Pancreas (tissue), 10 donors: ENCODE data around the gene WNK4. TPM values are rescaled to one million over a fixed set of nuclear protein-coding genes. Genes with fewer than 3 reads are reported as not detected.
"Not testable (repeated sequence)": the region's sequence is repeated elsewhere in the genome, so short reads cannot be mapped to it uniquely, and the experiment has no call there.

ENCODE experiments used
- ATAC-seq, 4 donors: fragments of 200-7000 bp; cut with Tn5 transposase; one replicate each; pipeline versions ENCODE4 v1.8.0 to v1.9.1; 2020; ENCODE audit warnings: mild to moderate bottlenecking in 4 of 4, moderate library complexity in 4 of 4
- DNase-seq, 6 donors: peaks; one replicate each; pipeline ENCODE4 v3.0.0-alpha.2; 2020
- FAIRE-seq: peaks from 2 replicates; lab custom pipeline; 2012; peaks lifted over from hg19 to GRCh38; lab: Jason Lieb, UNC
- H3K27ac ChIP-seq, 4 donors: fragments of 200-600 bp; sonication (generic); 1 replicate in 3 of 4; 2 replicates in 1 of 4; pipeline versions ENCODE4 v1.5.0 to v1.8.0; 2020
- H3K27me3 ChIP-seq, 4 donors: fragments of 200-600 bp; one replicate each; pipeline ENCODE4 v1.8.0; 2021
- H3K36me3 ChIP-seq, 3 donors: fragments of 200-600 bp; sonication (generic) in 1 of 3; one replicate each; pipeline versions ENCODE4 v1.5.0 to v1.8.0; 2020 to 2021
- H3K4me1 ChIP-seq, 3 donors: fragments of 200-600 bp; one replicate each; pipeline ENCODE4 v1.8.0; 2021
- H3K4me3 ChIP-seq, 4 donors: fragments of 200-600 bp; sonication (generic) in 2 of 4; one replicate each; pipeline versions ENCODE4 v1.5.0 to v1.8.0; 2020 to 2021
- H3K9me3 ChIP-seq, 4 donors: fragments of 200-600 bp; one replicate each; pipeline ENCODE4 v1.8.0; 2021
- WGBS, 2 donors: extraction: QIAGEN DNeasy Blood & Tissue Kit; methylation state at CpG; one replicate each; pipeline ENCODE4 v1.1.7; 2013; 5-methylcytosine and 5-hydroxymethylcytosine counted together
- intact Hi-C, 3 donors: fragments of 100-400 bp; cut with DNase I; formaldehyde crosslinking; loops; one replicate each; pipeline versions ENCODE4 v1.11.1 to v1.14.2; 2022
- polyA plus RNA-seq, 2 donors: library from polyadenylated mRNA; stranded (reverse); fragments of 200-250 nt; gene quantifications; one replicate each; pipeline ENCODE4 v1.2.3, GENCODE V29; 2013
- total RNA-seq, 6 donors: library from RNA; stranded (reverse); fragmentation: NEBNext Ultra II Directional in 4 of 6; extraction: Animal tissue kit (Norgen Biotek cat#: 25700) in 4 of 6; gene quantifications; one replicate each; pipeline versions ENCODE4 v1.2.1 to v1.2.4, GENCODE V29; 2021 to 2023
- TF ChIP-seq, protein P1 (sequence below), 4 donors: fragments of 200-600 bp; sonication (generic) in 3 of 4; IDR thresholded peaks; one replicate each; pipeline versions ENCODE4 v1.5.0 to v1.8.0; 2021; ENCODE audit warnings: antibody characterized with exemption in 4 of 4
- donor health status: healthy with polysubstance abuse.
- donor health status: DM: no; HTN: no; CAD: no; lungs with moderate emphysema.
- donor health status: DM: no; HTN: no; CAD: no.
- donor health status: control.
- donor health status: control.
- donor health status: Bipolar disorder and iron deficiency.
- donor health status: DM: yes; HTN: yes; CAD: no.
- donor health status: DM: no; HTN: no; CAD: no.
- donor health status: DM: no; HTN: no; CAD: no.
- donor health status: DM: yes; HTN: yes; CAD: no.

Gene WNK4
- total and polyA plus RNA-seq, 8 donors: 0.19 to 4.7 (median 0.53) TPM

DNA sequence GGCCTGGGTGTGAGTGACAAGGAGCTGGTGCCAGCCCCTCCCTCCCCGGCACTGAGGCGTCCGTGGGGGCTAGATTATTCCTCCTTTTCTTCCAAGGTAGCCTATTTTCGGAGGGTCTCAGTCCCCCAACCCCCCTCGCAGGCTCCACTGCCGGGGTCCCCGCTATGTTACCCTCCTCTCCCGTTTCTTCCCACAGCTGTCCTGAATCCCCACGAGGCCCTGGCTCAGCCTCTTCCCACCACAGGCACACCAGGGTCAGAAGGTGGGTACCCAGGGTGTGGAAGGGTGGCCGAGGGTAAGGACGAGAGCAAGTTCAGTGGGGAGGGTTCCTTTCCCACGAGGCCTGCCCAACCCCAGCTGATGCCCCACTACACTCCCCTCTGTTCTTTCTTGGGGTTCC is 18.8 kb upstream of the WNK4 start:
- intact Hi-C loops: loop anchor here in 1 of 3 donors (5.0 kb wide), 1 partner anchor 39 kb away; no protein-coding TSS in a partner anchor
- WGBS, 2 donors: 44 to 59% methylated on average over 12 of the region's 12 CpGs
- no peak for FAIRE-seq

DNA sequence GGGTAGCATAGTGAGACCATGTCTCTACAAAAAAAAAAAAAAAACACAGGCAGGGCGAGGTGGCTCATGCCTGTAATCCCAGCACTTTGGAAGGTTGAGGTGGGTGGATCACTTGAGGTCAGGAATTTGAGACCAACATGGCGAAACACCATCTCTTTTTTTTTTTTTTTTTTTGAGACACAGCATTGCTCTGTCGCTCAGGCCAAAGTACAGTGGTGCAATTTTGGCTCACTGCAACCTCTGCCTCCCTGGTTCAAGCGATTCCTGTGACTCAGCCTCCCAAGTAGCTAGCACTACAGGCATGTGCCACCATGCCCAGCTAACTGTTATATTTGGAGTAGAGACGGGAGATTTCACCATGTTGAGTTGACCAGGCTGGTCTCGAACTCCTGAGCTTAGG is 14.3 kb upstream of the WNK4 start:
- no peak overlapping the region for H3K4me3 ChIP-seq
- no peaks in the 10 kb centered on the region for H3K9me3 ChIP-seq
- no peak for ATAC-seq
- intact Hi-C loops: no loop called here
- H3K36me3 ChIP-seq: no peaks in the 10 kb centered on the region
- TF ChIP-seq, protein P1, sequence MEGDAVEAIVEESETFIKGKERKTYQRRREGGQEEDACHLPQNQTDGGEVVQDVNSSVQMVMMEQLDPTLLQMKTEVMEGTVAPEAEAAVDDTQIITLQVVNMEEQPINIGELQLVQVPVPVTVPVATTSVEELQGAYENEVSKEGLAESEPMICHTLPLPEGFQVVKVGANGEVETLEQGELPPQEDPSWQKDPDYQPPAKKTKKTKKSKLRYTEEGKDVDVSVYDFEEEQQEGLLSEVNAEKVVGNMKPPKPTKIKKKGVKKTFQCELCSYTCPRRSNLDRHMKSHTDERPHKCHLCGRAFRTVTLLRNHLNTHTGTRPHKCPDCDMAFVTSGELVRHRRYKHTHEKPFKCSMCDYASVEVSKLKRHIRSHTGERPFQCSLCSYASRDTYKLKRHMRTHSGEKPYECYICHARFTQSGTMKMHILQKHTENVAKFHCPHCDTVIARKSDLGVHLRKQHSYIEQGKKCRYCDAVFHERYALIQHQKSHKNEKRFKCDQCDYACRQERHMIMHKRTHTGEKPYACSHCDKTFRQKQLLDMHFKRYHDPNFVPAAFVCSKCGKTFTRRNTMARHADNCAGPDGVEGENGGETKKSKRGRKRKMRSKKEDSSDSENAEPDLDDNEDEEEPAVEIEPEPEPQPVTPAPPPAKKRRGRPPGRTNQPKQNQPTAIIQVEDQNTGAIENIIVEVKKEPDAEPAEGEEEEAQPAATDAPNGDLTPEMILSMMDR (IDR thresholded peaks at IDR 0.05): no peak
- DNase-seq: no peak
- no peaks in the 10 kb centered on the region for H3K27me3 ChIP-seq
- WGBS, 2 donors: 78 to 84% methylated on average over 5 to 6 of the region's 6 CpGs
- no peak for FAIRE-seq
- H3K4me1 ChIP-seq: no peaks in the 10 kb centered on the region
- no peak overlapping the region for H3K27ac ChIP-seq

More for the DNA sequence above, 18.8 kb upstream of the WNK4 start:
- Histone ChIP-seq H3K27ac (peak overlapping the region in 1 of 4 donors; percentile 12), H3K4me3 (peak overlapping the region in 3 of 4 donors; percentile 31 to 55 (median 46)), H3K36me3 (no peaks in the 10 kb centered on the region), H3K27me3 (no peaks in the 10 kb centered on the region), H3K9me3 (no peaks in the 10 kb centered on the region), H3K4me1 (no peaks in the 10 kb centered on the region)
- DNase-seq (no peak), ATAC-seq (no peak)
- TF ChIP-seq, protein P1 (IDR thresholded peaks at IDR 0.05): no peak

DNA sequence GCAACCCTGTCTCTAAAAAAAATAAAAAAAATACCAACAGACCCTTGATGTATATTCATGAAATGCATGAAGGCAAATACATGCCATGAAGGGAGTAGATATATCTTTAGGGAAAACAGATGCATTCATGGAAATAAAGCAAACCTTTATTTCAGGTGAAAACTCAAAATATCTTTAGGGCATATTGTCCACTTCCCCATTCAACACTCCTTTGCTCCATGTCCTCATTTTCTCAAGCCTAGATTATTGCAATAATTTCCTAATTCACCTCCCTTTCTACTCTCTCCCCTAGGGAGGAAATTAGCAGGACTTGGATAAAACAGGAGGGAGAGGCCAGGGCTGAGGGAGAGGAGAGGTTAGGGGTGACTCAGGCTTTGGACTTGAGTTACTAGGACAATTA is 12.9 kb upstream of the WNK4 start:
- intact Hi-C loops: no loop called here
- FAIRE-seq (no peak), ATAC-seq (no peak)

DNA sequence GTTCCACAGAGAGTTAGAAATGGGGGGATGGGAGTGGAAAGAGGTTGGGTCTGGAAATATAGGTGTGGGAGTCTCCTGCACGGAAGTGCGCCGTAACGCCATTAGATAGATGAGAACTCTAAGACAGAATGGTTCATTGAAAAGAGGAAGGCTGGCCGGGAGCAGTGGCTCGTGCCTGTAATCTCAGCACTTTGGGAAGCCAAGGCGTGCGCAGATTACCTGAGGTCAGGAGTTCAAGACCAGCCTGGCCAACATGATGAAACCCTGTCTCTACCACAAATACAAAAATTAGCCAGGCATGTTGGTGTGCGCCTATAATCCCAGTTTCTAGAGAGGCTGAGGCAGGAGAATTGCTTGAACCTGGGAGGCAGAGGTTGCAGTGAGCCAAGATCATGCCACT is 12.4 kb upstream of the WNK4 start:
- H3K4me3 ChIP-seq, intact Hi-C loops, H3K27ac ChIP-seq, H3K4me1 ChIP-seq, H3K27me3 ChIP-seq, FAIRE-seq, H3K9me3 ChIP-seq, H3K36me3 ChIP-seq, DNase-seq, ATAC-seq: not testable (repeated sequence)
- 60 to 65% methylated on average over 9 of the region's 9 CpGs for WGBS, 2 donors

More for the DNA sequence above, 12.9 kb upstream of the WNK4 start:
- Histone ChIP-seq H3K27me3 (no peaks in the 10 kb centered on the region), H3K9me3 (no peaks in the 10 kb centered on the region), H3K27ac (no peak overlapping the region), H3K4me1 (peaks cover 0 to 1% (median 0%) of the 10 kb centered on the region in 3 donors), H3K36me3 (no peaks in the 10 kb centered on the region), H3K4me3 (no peak overlapping the region)
- TF ChIP-seq, protein P1 (IDR thresholded peaks at IDR 0.05): no peak
- no peak for DNase-seq

DNA sequence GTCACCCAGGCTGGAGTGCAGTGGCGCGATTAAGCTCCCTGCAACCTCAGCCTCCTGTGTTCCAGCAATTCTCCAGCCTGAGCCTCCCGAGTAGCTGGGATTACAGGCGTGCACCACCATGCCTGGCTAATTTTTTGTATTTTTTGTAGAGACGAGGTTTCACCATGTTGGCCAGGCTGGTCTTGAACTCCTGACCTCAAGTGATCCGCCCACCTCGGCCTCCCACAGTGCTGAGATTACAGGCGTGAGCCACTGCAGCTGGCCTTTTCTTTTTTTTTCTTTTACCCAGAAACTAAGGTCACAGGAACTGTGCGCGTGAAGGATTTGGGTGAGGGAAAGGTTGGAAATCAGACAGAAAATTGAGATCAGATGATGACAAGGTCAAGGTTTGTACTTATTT is 10.4 kb upstream of the WNK4 start:
- WGBS, 2 donors: 50 to 52% methylated on average over 10 of the region's 10 CpGs
- H3K4me3 ChIP-seq, H3K36me3 ChIP-seq, H3K27me3 ChIP-seq, H3K9me3 ChIP-seq, intact Hi-C loops, H3K27ac ChIP-seq, FAIRE-seq, DNase-seq, ATAC-seq: not testable (repeated sequence)
- peaks cover 0 to 17% (median 0%) of the 10 kb centered on the region in 3 donors for H3K4me1 ChIP-seq

DNA sequence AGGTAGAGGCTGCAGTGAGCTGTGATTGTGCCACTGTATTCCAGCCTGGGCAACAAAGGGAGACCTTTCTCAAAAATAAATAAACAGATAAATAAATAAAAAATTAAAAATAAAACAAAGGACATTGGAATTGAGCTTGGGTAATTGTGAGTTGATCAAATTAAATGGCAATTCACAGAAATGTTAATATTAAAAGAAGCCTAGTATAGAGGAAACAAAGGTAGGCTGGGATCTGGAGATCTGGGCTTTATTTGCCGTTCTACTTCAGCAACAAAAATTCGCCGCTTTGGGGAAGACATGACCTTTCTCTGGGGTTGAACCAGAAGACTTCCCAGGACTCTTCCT is 7.5 kb upstream of the WNK4 start:
- TF ChIP-seq, protein P1 (IDR thresholded peaks at IDR 0.05): no peak
- 3 to 8% methylated on average over 3 of the region's 3 CpGs for WGBS, 2 donors
- ATAC-seq (peak in 3 of 4 donors; percentile 10 to 15 (median 12)), DNase-seq (no peak), FAIRE-seq (no peak)
- Histone ChIP-seq H3K4me3 (peak overlapping the region; percentile 55 to 98 (median 76)), H3K27me3 (no peaks in the 10 kb centered on the region), H3K9me3 (no peaks in the 10 kb centered on the region), H3K36me3 (peaks cover 0 to 12% (median 6%) of the 10 kb centered on the region in 3 donors), H3K27ac (peak overlapping the region; percentile 11 to 71 (median 41)), H3K4me1 (peaks cover 0 to 17% (median 0%) of the 10 kb centered on the region in 3 donors)
- intact Hi-C loops: no loop called here
